IPS-NIHi7 (cell line): ENCODE measurements around the gene NEDD4L.
"Not testable (repeated sequence)": the region's sequence is repeated elsewhere in the genome, so short reads cannot be mapped to it uniquely, and the experiment has no call there.

Experiments
- DNase-seq: peaks from one replicate; pipeline ENCODE4 v3.0.0; 2012; ENCODE audit warnings: mixed read lengths; ENCODE audit errors: extremely low spot score

The NEDD4L gene

DNA sequence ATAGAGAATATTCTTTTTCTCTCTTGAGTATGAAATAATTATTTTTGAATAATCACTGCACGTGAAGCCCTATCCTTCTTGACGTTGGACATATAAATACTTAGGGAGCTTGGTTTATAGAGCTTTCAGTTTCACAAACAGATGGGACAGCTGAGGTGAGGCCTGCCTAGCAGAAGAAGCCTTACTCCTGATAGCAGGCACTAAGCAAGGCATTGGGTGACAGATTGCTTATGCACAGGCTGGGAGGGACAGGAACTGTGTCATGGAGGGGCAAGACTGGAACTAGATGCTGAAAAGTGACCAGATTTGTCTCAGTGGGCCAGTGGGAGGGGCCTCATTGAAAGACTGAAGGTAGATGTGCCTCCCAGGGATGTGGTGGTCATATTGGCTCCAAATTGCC is 220.8 kb downstream of the NEDD4L start:
- no peak for DNase-seq

GRCh38 chr18:58265489-58265888 is 221.5 kb downstream of the NEDD4L start:
- not testable (repeated sequence) for DNase-seq

- no peak for DNase-seq
Measured at GRCh38 chr18:58266291-58266690, 222.3 kb downstream of the NEDD4L start.

DNA sequence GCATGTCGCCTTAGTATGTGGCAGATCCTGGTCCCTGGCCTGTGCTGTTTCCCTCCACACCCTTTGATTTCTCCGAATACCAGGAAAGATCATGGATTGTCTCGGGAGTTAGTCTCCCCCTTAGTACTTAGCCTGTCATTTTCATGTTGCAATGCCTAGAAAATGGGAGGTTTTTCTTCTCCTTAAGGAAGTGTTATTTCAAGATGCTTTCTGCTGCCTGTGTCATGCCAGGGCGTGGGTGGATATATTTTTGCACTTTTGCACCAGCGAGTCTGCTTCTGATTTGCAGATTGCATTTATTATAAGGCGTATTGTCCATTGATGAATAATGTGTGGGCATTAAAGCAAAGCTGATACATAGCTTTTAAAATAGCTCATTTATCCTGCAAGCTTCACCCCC is 223.5 kb downstream of the NEDD4L start:
- no peak for DNase-seq

GRCh38 chr18:58268849-58269248 is 224.8 kb downstream of the NEDD4L start:
- no peak for DNase-seq

- no peak for DNase-seq
Measured at GRCh38 chr18:58269931-58270330, 225.9 kb downstream of the NEDD4L start.

GRCh38 chr18:58270396-58270795 is 226.4 kb downstream of the NEDD4L start:
- DNase-seq: no peak

- no peak for DNase-seq
Measured at GRCh38 chr18:58271770-58272169, 227.7 kb downstream of the NEDD4L start.

DNA sequence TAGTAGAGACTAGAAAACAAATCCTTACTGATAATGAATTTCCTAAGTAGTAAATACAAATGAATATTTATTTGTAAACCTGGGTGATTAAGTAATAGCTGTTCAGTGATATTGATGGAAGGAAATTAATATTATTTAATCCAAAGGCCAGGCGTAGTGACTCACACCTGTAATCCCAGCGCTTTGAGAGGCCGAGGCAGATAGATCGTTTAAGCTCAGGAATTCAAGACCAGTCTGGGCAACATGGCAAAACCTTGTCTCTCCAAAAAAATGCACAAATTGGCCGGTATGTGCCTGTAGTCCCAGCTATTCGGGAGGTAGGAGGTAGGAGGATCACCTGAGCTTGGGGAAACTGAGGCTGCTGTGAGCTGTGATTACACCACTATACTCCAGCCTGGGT is 228.2 kb downstream of the NEDD4L start:
- no peak for DNase-seq

- DNase-seq: no peak
Measured at GRCh38 chr18:58272779-58273435, 228.9 kb downstream of the NEDD4L start.

- DNase-seq: no peak
Measured at GRCh38 chr18:58275176-58275575, 231.2 kb downstream of the NEDD4L start.

- DNase-seq: no peak
Measured at GRCh38 chr18:58276789-58277739, 233.0 kb downstream of the NEDD4L start.

DNA sequence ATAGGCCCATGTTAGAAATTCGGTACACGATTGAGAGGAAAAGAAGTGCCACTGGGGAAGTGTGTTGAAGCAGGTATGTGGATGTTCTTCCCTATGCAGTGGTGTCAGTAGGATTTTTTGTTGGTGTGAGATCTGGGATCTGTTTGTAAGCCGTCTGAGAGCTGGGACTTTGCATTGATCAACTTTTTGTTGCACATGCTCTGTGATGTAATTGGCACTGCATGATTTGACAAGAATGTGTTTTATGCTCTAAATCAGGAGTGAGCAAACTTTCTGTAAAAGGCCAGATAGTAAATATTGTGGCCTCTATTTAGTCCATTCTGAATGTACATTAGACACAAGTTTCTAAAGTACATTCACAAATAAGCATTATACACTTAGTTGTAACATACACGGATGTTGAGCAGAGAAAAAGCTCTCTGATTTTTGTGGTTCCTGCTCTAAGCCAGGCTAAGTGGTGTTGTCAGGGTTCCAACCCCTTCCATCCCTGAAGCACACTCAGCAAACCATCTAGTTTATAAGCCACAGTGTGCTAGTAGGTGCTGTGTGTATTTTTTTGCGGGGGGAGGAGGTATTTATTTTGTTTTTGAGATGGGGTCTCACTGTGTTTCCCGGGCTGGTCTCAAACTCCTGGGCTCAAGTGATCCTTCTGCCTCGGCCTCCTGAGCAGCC is 235.6 kb downstream of the NEDD4L start:
- DNase-seq: no peak

GRCh38 chr18:58280191-58280590 is 236.2 kb downstream of the NEDD4L start:
- DNase-seq: no peak

DNA sequence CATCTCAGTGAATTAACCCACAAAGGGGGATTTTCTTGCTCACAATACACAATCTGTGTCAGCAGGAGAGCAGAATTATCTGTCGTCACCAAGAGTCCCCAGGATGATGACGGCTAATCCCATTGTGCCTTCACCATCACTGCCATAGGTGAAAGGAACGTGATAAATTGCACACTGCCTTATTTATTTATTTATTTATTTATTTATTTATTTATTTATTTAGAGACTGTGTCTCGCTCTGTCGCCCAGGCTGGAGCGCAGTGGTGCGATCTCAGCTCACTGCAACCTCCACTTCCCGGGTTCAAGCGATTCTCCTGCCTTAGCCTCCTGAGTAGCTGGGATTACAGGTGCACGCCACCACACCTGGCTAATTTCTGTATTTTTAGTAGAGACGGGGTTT is 238.8 kb downstream of the NEDD4L start:
- DNase-seq: not testable (repeated sequence)

DNA sequence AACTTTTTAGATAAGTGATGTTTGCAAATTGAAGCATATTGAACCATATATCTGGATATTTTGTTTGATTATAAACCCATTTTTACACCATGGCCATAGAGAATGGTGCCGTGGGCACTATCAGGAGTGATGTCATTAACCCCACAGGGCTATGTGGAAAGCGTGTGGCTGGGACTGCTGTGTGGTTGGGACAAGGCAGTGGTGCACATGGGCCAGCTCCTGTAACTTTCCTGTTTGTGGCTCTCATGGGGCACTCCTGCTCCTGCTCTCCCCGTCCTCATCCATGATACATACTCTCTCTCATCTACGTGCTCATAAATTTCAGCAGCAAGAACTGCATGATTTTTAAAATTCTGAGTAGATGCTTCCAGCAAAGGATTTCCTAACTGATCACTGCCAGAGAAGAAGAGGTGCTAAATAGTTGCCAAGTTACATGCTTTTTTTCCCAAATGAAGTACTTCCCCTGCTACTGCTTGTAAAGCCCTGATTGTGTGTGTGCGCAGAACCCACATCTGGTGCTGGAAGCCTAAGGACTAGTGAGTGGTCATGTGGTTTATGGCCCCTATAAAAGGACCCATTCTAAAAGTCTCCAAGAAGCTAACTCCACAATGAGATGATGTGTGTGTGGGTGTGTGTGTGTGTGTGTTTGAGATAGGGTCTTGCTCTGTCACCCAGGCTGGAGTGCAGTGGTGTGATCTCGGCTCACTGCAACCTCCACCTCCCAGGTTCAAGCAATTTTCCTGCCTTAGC is 240.8 kb downstream of the NEDD4L start:
- DNase-seq: no peak

DNA sequence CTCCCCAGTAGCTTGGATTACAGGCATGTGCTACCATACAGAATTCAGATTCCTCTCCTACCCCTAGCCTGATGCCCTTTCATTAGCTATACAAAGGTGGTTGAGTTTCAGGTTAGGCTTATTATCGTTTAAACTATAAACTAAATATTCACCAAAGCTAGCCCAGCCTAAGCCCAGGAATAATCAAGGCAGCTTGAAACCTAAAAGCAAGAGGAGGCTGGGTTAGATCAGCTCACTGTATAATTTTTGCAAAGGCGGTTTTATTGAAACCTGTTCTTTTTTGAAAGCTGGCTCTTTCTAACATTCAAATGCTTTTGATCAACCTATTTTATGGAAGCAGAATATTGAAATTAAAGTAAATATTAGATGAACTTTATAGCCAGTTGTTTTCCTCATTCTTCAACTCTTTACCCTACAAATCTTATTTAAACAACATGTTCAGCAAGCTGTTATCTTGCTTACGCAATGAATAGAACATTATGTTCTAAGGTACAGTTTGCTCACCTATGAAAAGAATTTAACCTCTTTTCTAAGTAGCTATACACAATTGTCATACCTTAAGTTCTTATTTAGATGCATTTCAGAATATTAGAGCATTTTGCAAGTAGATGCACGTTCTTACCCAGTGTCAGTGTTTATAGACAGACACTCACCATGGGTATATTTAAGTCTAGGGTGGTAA is 241.6 kb downstream of the NEDD4L start:
- DNase-seq: no peak

GRCh38 chr18:58286632-58287352 is 242.8 kb downstream of the NEDD4L start:
- no peak for DNase-seq

- no peak for DNase-seq
Measured at GRCh38 chr18:58287353-58288274, 243.6 kb downstream of the NEDD4L start.
